GM20431 (cell line): Measurements from ENCODE around the gene CABLES1.

Source experiments
- in situ Hi-C: fragments of 300-500 bp; cut with MseI, MboI; formaldehyde crosslinking; loops from one replicate; pipeline ENCODE4 v1.15.0; 2020; ENCODE audit warnings: low sequenced_read_pairs; ENCODE audit not compliant: unreplicated experiment

Gene CABLES1

DNA sequence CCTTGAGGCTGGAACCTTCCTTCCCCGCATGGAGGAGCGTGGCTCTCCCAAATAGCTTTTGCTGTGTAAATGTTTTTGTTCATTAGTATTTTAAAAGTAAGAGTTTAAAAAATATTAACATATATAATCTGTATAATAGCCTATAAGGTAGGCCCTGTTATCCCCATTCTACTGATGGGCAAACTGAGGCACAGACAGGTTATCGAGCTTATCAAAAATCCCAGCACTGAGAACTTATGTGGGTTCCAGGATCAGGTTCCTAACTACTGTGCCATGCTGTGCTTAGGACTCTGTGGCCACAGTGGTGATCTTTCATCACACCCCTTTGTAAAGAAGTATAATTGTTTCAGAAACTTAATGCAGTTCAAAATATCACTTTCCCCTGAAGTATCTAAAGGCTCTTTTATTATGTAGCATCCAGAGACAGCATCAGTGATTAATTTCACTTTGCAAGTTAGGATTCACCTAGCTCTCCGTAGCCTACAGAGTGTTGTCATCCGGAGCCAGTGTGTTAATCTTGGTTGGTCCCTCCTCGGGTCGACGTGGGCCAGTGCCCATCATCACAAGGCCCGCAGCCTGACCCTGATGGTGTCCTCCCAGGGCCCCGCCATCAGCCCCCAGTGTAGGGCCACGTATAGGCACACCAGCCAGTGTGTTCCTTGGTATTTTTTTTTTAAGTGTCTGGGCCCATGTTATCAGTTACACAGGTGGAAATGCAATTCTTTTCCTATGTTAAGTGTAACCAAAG lies 28.7 kb downstream of the CABLES1 start:
- in situ Hi-C loops: no loop called here

- in situ Hi-C loops: no loop called here
Observed at GRCh38 chr18:23165271-23166068, 30.2 kb downstream of the CABLES1 start.

DNA sequence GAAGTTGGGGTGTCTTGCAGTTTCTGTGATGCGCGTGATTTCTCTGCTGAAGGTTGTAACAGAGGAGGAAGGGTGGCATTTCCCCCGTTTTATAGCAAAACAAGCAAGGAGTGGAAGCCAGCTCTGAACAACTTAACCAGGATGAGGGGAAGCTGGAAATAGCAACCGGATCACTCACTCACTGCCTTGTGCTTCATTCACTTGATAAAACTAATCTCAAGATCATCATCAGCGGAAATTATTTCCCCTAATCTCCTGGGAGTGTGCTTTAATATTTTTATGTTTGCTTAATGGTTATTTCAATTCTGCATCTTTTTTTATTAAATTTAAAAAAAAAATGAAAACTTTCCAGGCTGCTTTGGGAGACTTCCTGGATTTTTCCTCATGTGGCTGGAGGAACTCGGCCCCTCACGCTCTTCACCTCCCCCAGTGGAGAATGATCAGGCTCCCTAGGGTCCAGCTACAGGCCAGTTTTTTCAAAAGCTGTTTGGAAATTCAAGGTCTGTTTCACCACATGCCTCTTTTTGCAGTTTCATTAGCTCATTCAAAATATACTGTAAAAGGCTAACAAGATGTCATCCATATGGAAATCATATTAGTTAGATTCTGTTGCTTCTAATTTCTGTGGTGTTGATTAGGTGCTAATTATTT lies 31.7 kb downstream of the CABLES1 start:
- in situ Hi-C loops: no loop called here

- in situ Hi-C loops: no loop called here
Observed at GRCh38 chr18:23169673-23170044, 34.4 kb downstream of the CABLES1 start.

- in situ Hi-C loops: no loop called here
Observed at GRCh38 chr18:23170137-23170536, 34.9 kb downstream of the CABLES1 start.

DNA sequence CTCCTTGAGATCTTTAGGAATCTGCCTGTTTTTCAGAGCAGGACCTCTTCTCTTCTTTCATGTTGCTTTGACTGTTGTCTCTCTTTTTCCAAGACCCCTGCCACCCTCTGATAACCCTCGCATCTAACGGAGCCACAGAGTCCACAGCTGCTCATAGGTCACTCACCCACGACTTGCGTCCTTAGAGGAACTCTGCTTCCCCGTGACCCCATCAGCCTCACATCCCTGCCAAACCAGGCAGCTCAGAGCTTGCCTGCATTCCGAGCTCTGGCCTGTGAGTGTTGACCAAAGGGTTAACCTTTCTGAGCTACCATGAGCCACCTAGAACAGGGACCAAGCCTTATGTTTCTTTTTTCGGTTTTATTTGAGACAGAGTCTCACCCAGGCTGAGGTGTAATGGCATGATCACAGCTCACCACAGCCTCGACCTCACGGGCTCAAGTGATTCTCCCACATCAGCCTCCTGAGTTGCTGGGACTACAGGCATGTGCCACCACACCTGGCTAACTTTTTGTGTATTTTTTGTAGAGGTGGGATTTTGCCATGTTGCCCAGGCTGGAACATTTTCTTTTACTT lies 36.4 kb downstream of the CABLES1 start:
- in situ Hi-C loops: no loop called here

DNA sequence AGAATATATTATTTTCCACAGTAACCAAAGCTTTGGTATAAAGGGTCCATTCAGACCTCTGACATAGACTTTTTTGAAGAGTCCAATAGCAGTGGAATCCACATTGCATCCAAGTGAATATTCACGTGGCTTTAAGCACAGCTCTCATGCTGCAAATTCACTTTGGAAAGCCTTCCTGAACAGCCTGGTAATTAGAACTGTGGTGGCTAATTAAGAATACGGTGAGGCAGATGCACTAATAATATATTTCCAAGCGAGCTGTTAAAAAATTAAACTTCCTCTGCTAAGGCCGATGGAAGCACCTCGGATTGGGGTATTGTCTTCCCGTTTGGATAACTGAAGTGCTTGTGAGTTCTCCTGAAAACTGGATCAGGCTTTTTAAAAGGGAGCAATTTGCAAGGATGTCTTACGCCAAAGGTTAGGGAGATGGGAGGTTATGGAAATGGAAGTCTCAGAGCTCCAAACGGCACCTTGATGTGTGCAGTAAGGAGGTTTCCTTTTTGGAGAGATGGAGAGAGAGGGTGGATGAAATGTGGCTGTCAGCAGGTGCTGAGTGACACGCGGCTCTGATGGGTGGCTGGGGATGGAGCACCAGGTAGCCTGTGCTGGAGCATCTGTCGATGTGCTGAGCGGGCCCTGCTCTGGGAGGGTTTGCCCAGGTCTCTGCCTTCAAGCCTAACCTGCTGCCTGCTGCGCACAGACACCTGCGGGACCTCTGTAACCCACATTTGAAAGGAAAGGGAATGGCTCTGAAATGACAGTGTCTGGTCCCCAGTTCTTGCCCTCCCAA lies 37.5 kb downstream of the CABLES1 start:
- in situ Hi-C loops: no loop called here

DNA sequence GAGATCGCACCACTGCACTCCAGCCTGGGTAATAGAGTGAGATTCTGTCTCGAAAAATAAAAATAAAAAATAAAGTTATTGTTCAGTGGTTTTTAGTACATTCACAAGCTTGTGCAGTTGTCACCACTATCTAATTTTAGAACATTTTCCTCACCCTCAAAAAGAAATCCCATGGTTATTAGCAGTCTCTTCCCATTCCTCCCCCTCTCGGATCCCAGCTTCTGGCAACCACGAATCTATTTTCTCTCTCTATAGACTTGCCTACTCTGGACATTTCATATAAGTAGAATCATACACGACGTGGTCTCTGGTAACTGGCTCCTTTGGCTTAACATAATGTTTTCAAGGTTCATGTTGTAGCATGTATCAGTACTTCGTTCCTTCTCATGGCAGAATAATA lies 38.6 kb downstream of the CABLES1 start:
- in situ Hi-C loops: no loop called here

DNA sequence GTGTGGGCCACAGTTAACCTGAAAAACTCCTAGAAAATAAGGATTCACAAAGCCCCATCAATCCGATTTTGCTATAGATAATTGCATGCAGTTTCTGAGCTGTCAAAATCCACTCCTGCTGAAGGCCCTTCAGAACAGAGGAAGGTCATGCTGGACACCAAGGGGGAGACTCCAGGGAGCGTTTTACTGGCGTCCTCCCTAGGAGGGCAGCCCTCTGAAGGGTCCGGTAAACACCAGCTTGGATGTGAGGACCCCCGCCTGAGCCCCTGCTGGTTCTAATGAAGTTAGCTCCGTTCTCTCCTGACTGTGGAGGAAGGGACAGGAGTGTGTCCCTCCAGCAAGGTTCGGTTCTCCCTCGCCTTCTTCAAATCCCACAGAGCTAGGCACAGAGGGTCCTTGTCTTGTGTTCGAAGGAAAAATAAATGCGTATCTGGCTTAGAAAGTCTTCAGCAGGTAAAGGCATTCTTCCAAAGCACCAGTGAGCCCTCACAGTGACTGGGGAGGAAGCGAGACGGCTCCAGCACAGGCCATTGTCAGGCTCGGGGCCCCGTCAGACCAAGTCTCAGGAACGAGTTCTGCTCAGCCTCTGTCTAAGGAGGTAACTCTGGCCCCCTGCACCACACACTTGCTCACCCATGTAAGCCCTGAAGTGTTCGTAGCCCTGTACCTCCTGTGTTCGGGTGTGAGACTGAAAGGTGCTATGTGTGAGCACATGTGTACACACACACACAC lies 41.6 kb downstream of the CABLES1 start:
- in situ Hi-C loops: no loop called here

DNA sequence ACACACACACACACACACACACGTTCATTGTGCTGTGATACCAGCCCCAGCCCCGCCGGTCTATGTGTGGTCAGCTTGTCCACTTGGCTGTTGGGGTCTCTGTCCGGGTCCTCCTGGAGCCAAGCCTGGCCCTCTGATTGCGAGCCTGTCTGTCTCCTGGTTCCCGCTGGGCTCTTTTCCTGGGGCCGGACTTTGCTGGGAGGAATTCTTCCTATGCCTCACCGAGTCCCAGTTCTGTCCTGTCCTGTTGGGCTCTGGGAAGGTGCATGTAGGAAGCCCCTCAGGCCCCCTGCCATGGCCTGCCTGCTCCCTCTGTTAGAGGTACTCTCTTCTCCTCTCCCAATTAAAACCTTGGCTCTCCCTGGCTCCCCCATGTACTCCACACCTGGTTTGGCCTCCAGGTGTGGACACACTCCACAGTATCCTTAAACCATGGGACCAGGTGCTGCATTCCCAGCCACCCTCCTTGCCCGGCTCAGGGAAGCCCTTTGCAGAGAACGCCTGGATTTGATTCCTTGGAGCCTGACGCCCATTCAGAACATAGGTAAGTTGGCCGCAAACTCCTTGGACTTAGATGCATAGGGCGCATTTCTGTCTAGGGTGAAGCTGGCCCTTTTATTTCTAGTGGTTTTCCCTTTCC lies 42.3 kb downstream of the CABLES1 start:
- in situ Hi-C loops: no loop called here

- in situ Hi-C loops: no loop called here
Observed at GRCh38 chr18:23178201-23178600, 42.9 kb downstream of the CABLES1 start.

DNA sequence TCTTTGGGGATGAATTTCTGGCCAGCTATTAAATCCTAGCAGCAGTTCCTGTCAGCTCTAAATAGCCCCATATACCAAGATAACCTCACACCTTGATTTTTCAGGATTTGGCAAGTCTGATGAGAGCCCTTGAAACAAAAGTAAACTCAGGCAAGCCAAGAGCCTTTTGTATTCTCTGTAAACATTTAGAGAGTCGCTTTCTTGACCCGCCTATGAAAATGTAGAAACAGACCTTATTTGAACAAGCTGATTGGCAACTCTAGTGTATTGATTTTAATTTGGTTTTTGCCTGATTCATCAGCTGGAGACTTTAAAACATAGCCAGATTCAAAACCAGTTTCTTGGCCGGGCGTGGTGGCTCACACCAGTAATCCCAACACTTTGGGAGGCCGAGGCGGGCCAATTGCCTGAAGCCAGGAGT lies 43.4 kb downstream of the CABLES1 start:
- in situ Hi-C loops: no loop called here

- in situ Hi-C loops: no loop called here
Observed at GRCh38 chr18:23179416-23179815, 44.1 kb downstream of the CABLES1 start.

DNA sequence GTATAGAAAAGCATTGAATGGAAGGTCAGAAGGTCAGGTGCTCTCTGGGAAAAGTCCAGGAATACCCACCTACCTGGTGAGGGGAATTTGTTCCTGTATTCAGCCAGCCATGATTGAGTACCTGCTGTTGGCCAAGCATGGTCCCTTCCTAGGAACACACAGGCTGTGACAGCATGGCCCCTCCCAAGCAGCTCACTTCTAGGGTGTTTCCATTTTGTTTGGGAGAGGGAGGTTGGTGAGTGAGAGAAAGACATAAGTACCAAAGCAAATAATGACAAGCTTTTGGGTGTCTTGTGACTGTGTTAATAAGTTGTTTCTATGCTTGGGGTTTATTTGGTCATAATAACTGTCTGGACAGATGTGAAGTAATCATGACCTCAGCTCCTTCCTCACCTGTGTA lies 46.3 kb downstream of the CABLES1 start:
- in situ Hi-C loops: no loop called here

- in situ Hi-C loops: no loop called here
Observed at GRCh38 chr18:23182606-23183005, 47.3 kb downstream of the CABLES1 start.

DNA sequence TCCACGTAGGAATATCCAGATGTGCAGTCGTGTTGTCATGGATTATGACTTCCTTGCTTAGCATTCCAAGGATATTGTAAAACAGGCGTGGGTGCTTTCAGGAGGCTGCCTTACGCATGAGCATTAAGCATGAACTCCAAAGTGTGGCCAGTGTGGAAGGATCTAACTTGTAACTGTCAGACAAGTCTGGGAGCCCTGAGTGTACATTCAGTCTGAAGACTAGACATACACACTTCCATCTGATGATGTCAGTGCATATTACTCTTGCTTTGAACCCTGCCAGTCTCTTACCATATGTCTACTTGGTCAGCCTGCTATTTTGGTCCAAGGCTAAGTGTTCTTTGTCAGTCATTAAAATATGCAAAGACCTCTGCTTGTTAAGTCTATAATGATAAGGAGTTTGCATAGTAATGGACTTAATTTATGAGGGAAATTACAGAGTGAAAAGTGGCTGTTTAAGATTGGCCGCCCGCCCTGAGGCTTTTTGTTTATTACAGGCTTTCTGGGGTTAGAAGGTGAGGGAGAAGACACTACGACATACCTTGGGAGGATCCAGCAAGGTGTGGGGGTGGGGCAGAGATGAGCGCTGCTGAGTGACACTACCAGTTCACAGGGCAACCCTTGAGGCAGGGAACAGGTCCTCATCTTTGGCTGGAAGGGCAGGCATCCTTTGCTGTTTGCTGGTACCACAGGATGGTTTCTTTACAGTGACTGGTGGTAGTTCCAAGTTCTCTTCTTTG lies 48.3 kb downstream of the CABLES1 start:
- in situ Hi-C loops: no loop called here

DNA sequence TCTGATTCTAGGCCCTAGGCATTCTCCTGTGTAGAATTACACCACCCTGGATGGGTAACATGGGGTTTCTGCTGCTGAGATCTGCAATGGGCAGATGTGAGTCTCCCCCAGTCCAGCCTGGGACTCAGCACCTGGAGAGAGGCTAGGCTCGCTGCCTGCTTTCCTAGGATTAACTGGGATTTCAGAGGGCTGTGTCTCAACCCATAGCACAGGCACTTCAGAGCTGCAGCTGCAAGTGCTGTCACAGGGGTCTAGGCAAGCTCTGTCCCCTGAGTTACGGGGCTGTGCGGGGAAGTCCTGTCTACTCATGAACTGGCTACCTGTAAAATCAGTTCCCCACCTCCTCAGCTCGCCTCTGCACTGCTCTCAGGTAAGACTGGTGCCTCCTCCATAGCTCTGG lies 51.5 kb downstream of the CABLES1 start:
- in situ Hi-C loops: no loop called here

GRCh38 chr18:23188068-23188760 lies 52.9 kb downstream of the CABLES1 start:
- in situ Hi-C loops: no loop called here
